ENCODE data around the gene TRIM62. TPM values are rescaled to one million over a fixed set of nuclear protein-coding genes. Genes with fewer than 3 reads are reported as not detected.

The TRIM62 gene
- total RNA-seq = 5.1 and 7.3 TPM in 2 replicates

DNA sequence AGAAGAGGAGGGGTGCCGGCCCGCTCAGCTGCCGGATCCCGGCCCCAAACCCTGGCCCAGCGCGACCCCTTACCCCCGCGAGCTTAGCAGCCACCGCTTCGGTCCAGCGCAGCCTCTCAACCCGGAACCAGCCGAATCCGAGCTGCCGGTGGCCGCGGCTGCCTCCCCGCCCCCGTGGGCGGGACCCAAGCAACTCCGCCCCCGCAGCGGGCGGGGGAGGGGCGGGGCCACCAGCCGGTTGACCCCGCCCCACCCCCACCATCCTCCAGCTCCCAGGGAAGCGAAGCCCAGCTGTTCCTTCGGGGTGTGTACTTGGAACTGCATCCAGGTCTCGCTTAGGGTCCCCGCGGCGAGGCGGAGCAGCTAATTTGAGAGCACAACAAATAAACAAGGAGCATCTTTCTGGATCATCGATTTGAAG is at the start of gene TRIM62:
TSS of gene TRIM62 (minus strand) at position 123 of the 421 bp plus-strand sequence. CDS start 611 bp downstream, outside the sequence.

Other genes starting within 250 kb of the TRIM62 start
- 21.4 and 25.7 TPM in 2 replicates for gene RNF19B, start 217.2 kb downstream of the TRIM62 start, total RNA-seq
- 207 and 278 TPM in 2 replicates for gene AK2, start 145.2 kb downstream of the TRIM62 start, total RNA-seq
- gene AZIN2, start 100.9 kb downstream of the TRIM62 start, total RNA-seq = 2.8 and 3.1 TPM in 2 replicates
- 8.5 and 8.7 TPM in 2 replicates for gene ZNF362, start 74.4 kb upstream of the TRIM62 start, total RNA-seq
- gene A3GALT2, start 139.1 kb upstream of the TRIM62 start, total RNA-seq = not detected in 2 replicates
- 52.5 and 73.3 TPM in 2 replicates for gene PHC2, start 249.1 kb upstream of the TRIM62 start, total RNA-seq